Activated naive CD4-positive, alpha-beta T cell treated with anti-CD3 and anti-CD28 coated beads, Interleukin-2, amount 50 U/mL, for 24 hours (primary cell): ENCODE measurements around the gene DIPK1A.

Experiments used
- H3K27ac Mint-ChIP-seq: one replicate; pipeline ENCODE4 v1.8.0; 2021; ENCODE audit warnings: mild to moderate bottlenecking, mixed read lengths
- H3K27me3 Mint-ChIP-seq: one replicate; pipeline ENCODE4 v1.8.0; 2021; ENCODE audit warnings: mixed read lengths
- H3K36me3 Mint-ChIP-seq: one replicate; pipeline ENCODE4 v1.8.0; 2021; ENCODE audit warnings: mixed read lengths
- H3K4me1 Mint-ChIP-seq: one replicate; pipeline ENCODE4 v1.8.0; 2021; ENCODE audit warnings: mixed read lengths
- H3K4me3 Mint-ChIP-seq: one replicate; pipeline ENCODE4 v1.8.0; 2021; ENCODE audit warnings: mild to moderate bottlenecking, mixed read lengths
- H3K9me3 Mint-ChIP-seq: one replicate; pipeline ENCODE4 v1.8.0; 2021; ENCODE audit warnings: mixed read lengths

DIPK1A gene

GRCh38 chr1:92804721-92805201 is 156.5 kb downstream of the DIPK1A start:
- no peaks in the 10 kb centered on the region for H3K4me1 Mint-ChIP-seq
- H3K9me3 Mint-ChIP-seq = no peaks in the 10 kb centered on the region
- H3K27me3 Mint-ChIP-seq = no peaks in the 10 kb centered on the region
- no peak overlapping the region for H3K4me3 Mint-ChIP-seq
- no peak overlapping the region for H3K27ac Mint-ChIP-seq
- no peaks in the 10 kb centered on the region for H3K36me3 Mint-ChIP-seq

GRCh38 chr1:92803140-92803887 is 157.9 kb downstream of the DIPK1A start:
- H3K4me1 Mint-ChIP-seq = no peaks in the 10 kb centered on the region
- no peaks in the 10 kb centered on the region for H3K27me3 Mint-ChIP-seq
- H3K36me3 Mint-ChIP-seq = no peaks in the 10 kb centered on the region
- no peaks in the 10 kb centered on the region for H3K9me3 Mint-ChIP-seq
- no peak overlapping the region for H3K27ac Mint-ChIP-seq
- H3K4me3 Mint-ChIP-seq = no peak overlapping the region

- Mint-ChIP-seq H3K27ac (no peak overlapping the region), H3K9me3 (no peaks in the 10 kb centered on the region), H3K4me3 (no peak overlapping the region), H3K36me3 (no peaks in the 10 kb centered on the region), H3K27me3 (peaks cover 3% of the 10 kb centered on the region), H3K4me1 (no peaks in the 10 kb centered on the region)
These were observed 163.3 kb downstream of the DIPK1A start for GRCh38 chr1:92797961-92798360.

GRCh38 chr1:92797297-92797696 is 164.0 kb downstream of the DIPK1A start:
- no peaks in the 10 kb centered on the region for H3K4me1 Mint-ChIP-seq
- peaks cover 6% of the 10 kb centered on the region for H3K27me3 Mint-ChIP-seq
- no peak overlapping the region for H3K27ac Mint-ChIP-seq
- no peaks in the 10 kb centered on the region for H3K36me3 Mint-ChIP-seq
- no peaks in the 10 kb centered on the region for H3K9me3 Mint-ChIP-seq
- H3K4me3 Mint-ChIP-seq = no peak overlapping the region

- H3K27ac Mint-ChIP-seq = no peak overlapping the region
These were observed 166.1 kb downstream of the DIPK1A start for GRCh38 chr1:92795166-92795565.

GRCh38 chr1:92792340-92792782 is 168.9 kb downstream of the DIPK1A start:
- Mint-ChIP-seq H3K9me3 (no peaks in the 10 kb centered on the region), H3K4me3 (no peak overlapping the region), H3K4me1 (no peaks in the 10 kb centered on the region), H3K36me3 (no peaks in the 10 kb centered on the region), H3K27ac (no peak overlapping the region), H3K27me3 (peaks cover 3% of the 10 kb centered on the region)

More at GRCh38 chr1:92795166-92795565, 166.1 kb downstream of the DIPK1A start:
- Mint-ChIP-seq H3K9me3 (no peaks in the 10 kb centered on the region), H3K27me3 (peaks cover 6% of the 10 kb centered on the region), H3K4me3 (no peak overlapping the region), H3K4me1 (no peaks in the 10 kb centered on the region), H3K36me3 (no peaks in the 10 kb centered on the region)
